Stomach (tissue), 9 donors: ENCODE data around the gene OR1J2. TPM values are rescaled to one million over a fixed set of nuclear protein-coding genes. Genes with fewer than 3 reads are reported as not detected.

Source experiments
- DNase-seq, 2 donors: peaks; one replicate each; pipeline versions ENCODE4 v3.0.0 to v3.0.0-alpha.2; 2013 to 2019
- H3K27ac ChIP-seq, 5 donors: fragments of 200-600 bp in 4 of 5; sonication (generic) in 4 of 5; one replicate each; pipeline ENCODE4 v1.5.1; 2013 to 2019; ENCODE audit warnings: mild to moderate bottlenecking in 1 of 5, moderate library complexity in 1 of 5
- H3K27me3 ChIP-seq, 3 donors: fragments of 200-600 bp; sonication (generic); one replicate each; pipeline ENCODE4 v1.5.1; 2017 to 2019; ENCODE audit warnings: mixed run types in 1 of 3
- H3K36me3 ChIP-seq, 4 donors: fragments of 200-600 bp; sonication (generic); 1 replicate in 3 of 4; 2 replicates in 1 of 4; pipeline ENCODE4 v1.5.1; 2016 to 2019
- H3K4me1 ChIP-seq, 4 donors: fragments of 200-600 bp; sonication (generic); one replicate each; pipeline ENCODE4 v1.5.1; 2016 to 2019
- H3K4me3 ChIP-seq, 4 donors: fragments of 200-600 bp; sonication (generic) in 3 of 4; one replicate each; pipeline ENCODE4 v1.5.1; 2016 to 2019; ENCODE audit warnings: mild to moderate bottlenecking in 1 of 4
- H3K9me3 ChIP-seq, 4 donors: fragments of 200-600 bp; sonication (generic); one replicate each; pipeline ENCODE4 v1.5.1; 2016 to 2019
- EP300 ChIP-seq: sonication (generic); formaldehyde crosslinking; IDR thresholded peaks from one replicate; pipeline ENCODE4 v1.6.1; 2017; ENCODE audit warnings: antibody characterized with exemption
- POLR2A ChIP-seq, 4 donors: fragments of 450-650 bp; IDR thresholded peaks; one replicate each; pipeline ENCODE4 v1.6.1; 2016; ENCODE audit warnings: antibody characterized with exemption in 4 of 4, control low read depth in 2 of 4, mild to moderate bottlenecking in 1 of 4, moderate library complexity in 1 of 4
- POLR2AphosphoS5 ChIP-seq, 3 donors: sonication (generic); formaldehyde crosslinking; IDR thresholded peaks; one replicate each; pipeline ENCODE4 v1.6.1; 2016; ENCODE audit warnings: antibody characterized with exemption in 3 of 3
- WGBS, 5 donors: extraction: QIAGEN DNeasy Blood & Tissue Kit in 3 of 5; methylation state at CpG; one replicate each; pipeline versions ENCODE4 v1.1.5 to v1.1.7; 2013 to 2018; 5-methylcytosine and 5-hydroxymethylcytosine counted together
- intact Hi-C: fragments of 100-400 bp; cut with DNase I; formaldehyde crosslinking; loops from one replicate; pipeline ENCODE4 v1.15.1; 2023; ENCODE audit warnings: low total_unique reads
- polyA plus RNA-seq, 3 donors: library from polyadenylated mRNA; stranded (reverse); fragments of 200-250 nt; gene quantifications; one replicate each; pipeline ENCODE4 v1.2.3, GENCODE V29; 2013
- total RNA-seq, 5 donors: library from RNA; depleted of rRNA; stranded (reverse); fragments of >200 nt; gene quantifications; one replicate each; pipeline versions ENCODE4 v1.1.0 to v1.2.3, GENCODE V29; 2014 to 2016
- TF ChIP-seq, protein P1 (sequence below), 7 experiments: fragments of 450-650 bp in 4 of 7; fragments of 200-600 bp in 3 of 7; sonication (generic) in 3 of 7; IDR thresholded peaks; one replicate each; pipeline ENCODE4 v1.5.1; 2016 to 2019; ENCODE audit warnings: antibody characterized with exemption in 7 of 7, control low read depth in 2 of 7, mild to moderate bottlenecking in 1 of 7
- donor health status: healthy with polysubstance abuse.
- donor health status: Bipolar disorder and iron deficiency.
- donor health status: healthy.

OR1J2 gene
- total and polyA plus RNA-seq, 8 donors, result 6.4 TPM; not detected in 7

DNA sequence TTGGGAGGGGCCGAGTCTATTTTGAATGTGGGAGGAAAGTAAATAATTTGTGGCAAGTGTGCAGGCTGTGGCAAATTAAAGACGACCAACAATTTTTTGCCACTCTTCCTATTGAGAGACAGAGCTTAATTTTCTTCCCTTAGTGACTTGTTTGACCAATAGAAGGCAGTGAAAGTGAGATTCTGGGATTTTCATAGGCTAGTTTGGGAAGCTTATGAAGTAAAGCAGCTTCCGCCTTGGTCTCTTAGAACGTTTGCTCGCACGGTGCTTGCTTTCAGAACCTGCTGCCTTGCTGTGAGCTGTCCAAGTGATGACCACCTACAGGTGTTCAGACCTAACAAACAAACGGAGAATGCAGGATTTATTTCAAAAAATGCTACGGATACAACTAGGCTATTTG is 35.6 kb downstream of the OR1J2 start:
- TF ChIP-seq POLR2A (IDR thresholded peaks at IDR 0.05) (no peak), POLR2AphosphoS5 (IDR thresholded peaks at IDR 0.05) (no peak), EP300 (no peak)
- TF ChIP-seq, protein P1, sequence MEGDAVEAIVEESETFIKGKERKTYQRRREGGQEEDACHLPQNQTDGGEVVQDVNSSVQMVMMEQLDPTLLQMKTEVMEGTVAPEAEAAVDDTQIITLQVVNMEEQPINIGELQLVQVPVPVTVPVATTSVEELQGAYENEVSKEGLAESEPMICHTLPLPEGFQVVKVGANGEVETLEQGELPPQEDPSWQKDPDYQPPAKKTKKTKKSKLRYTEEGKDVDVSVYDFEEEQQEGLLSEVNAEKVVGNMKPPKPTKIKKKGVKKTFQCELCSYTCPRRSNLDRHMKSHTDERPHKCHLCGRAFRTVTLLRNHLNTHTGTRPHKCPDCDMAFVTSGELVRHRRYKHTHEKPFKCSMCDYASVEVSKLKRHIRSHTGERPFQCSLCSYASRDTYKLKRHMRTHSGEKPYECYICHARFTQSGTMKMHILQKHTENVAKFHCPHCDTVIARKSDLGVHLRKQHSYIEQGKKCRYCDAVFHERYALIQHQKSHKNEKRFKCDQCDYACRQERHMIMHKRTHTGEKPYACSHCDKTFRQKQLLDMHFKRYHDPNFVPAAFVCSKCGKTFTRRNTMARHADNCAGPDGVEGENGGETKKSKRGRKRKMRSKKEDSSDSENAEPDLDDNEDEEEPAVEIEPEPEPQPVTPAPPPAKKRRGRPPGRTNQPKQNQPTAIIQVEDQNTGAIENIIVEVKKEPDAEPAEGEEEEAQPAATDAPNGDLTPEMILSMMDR (IDR thresholded peaks at IDR 0.05), result no peak
- H3K4me1 ChIP-seq, result no peaks in the 10 kb centered on the region
- H3K9me3 ChIP-seq, result no peaks in the 10 kb centered on the region
- H3K27ac ChIP-seq, result no peak overlapping the region
- WGBS, 5 donors, result 50 to 61% (median 56%) methylated on average over 8 of the region's 8 CpGs
- H3K27me3 ChIP-seq, result no peaks in the 10 kb centered on the region
- DNase-seq, result no peak
- no peaks in the 10 kb centered on the region for H3K36me3 ChIP-seq
- no peak overlapping the region for H3K4me3 ChIP-seq
- intact Hi-C loops, result no loop called here

DNA sequence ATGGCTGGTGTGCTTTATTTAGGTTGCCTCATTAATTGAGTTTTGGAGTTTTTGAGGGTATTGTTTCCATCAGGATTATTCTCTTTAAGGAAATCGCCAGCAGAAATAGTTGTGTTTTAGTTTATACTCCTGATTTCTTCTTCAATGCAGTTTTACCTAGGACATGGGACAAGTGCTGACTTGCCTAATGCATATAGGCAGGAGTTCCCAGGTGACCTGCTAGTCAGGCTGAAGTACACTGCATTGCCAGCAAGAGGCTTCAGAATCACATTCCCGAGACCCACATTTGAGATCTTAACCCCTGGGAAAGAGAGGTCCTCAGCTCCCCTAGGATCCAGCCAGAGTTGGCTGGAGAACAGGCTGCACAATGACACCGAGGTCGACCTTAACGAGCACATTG is 40.8 kb downstream of the OR1J2 start:
- TF ChIP-seq POLR2A (IDR thresholded peaks at IDR 0.05) (no peak), POLR2AphosphoS5 (IDR thresholded peaks at IDR 0.05) (no peak), EP300 (no peak)
- TF ChIP-seq, protein P1 (IDR thresholded peaks at IDR 0.05), result no peak
- 59 to 85% (median 74%) methylated on average over 5 of the region's 5 CpGs for WGBS, 5 donors
- DNase-seq, result no peak
- Histone ChIP-seq H3K27me3 (no peaks in the 10 kb centered on the region), H3K36me3 (no peaks in the 10 kb centered on the region), H3K4me1 (no peaks in the 10 kb centered on the region), H3K9me3 (no peaks in the 10 kb centered on the region), H3K4me3 (no peak overlapping the region), H3K27ac (no peak overlapping the region)
- intact Hi-C loops, result no loop called here

- Histone ChIP-seq H3K4me3 (no peak within 1 kb of the TSS), H3K27ac (no peak within 1 kb of the TSS), H3K4me1 (no peaks in the 10 kb centered on the region), H3K9me3 (no peaks in the 10 kb centered on the region), H3K27me3 (no peaks in the 10 kb centered on the region), H3K36me3 (no peaks in the 10 kb centered on the region)
- TF ChIP-seq EP300, result no peak
- TF ChIP-seq POLR2AphosphoS5 (IDR thresholded peaks at IDR 0.05), result no peak
- TF ChIP-seq POLR2A (IDR thresholded peaks at IDR 0.05), result no peak
- TF ChIP-seq, protein P1 (IDR thresholded peaks at IDR 0.05), result no peak
- WGBS, 5 donors, result 50 to 77% (median 60%) methylated on average over 2 of the region's 2 CpGs
- intact Hi-C loops, result no loop called here
- no peak for DNase-seq
Measured at GRCh38 chr9:122552812-122553211, 42.2 kb downstream of the OR1J2 start, which contains the start of gene OR1N2. TSS of gene OR1N2 (plus strand) at chr9:122553112. CDS start at chr9:122553212, 100 bp downstream.

Other genes starting within 250 kb of the OR1J2 start
- gene RBM18, start 246.0 kb upstream of the OR1J2 start, total RNA-seq, result 10 to 100 TPM in 1 of 5 donors, 1 to 10 TPM in 4; 1.8 to 13.6 (median 6.4) TPM
- 1 to 10 TPM; 6.0 to 9.4 (median 8.6) TPM for gene RBM18, start 246.0 kb upstream of the OR1J2 start, polyA plus RNA-seq
- gene MRRF, start 245.9 kb upstream of the OR1J2 start, total RNA-seq, result 10 to 100 TPM in 4 of 5 donors, 1 to 10 TPM in 1; 7.1 to 98.6 (median 38.7) TPM
- 10 to 100 TPM; 21.8 to 31.0 (median 21.8) TPM for gene MRRF, start 245.9 kb upstream of the OR1J2 start, polyA plus RNA-seq
- gene PTGS1, start 139.8 kb upstream of the OR1J2 start, total RNA-seq, result 10 to 100 TPM in 2 of 5 donors, 1 to 10 TPM in 3; 6.4 to 49.6 (median 8.1) TPM
- 10 to 100 TPM; 14.8 to 19.4 (median 15.4) TPM for gene PTGS1, start 139.8 kb upstream of the OR1J2 start, polyA plus RNA-seq
- not detected for gene OR1J1, start 32.9 kb upstream of the OR1J2 start, total RNA-seq
- gene OR1J1, start 32.9 kb upstream of the OR1J2 start, polyA plus RNA-seq, result not detected
- gene OR1J4, start 8.3 kb downstream of the OR1J2 start, total RNA-seq, result 1 to 10 TPM in 1 of 5 donors, not detected in 4; 3.3 TPM
- not detected for gene OR1J4, start 8.3 kb downstream of the OR1J2 start, polyA plus RNA-seq
- not detected for gene OR1N1, start 16.5 kb downstream of the OR1J2 start, total RNA-seq
- gene OR1N1, start 16.5 kb downstream of the OR1J2 start, polyA plus RNA-seq, result not detected
- gene OR1N2, start 42.3 kb downstream of the OR1J2 start, total RNA-seq, result not detected
- not detected for gene OR1N2, start 42.3 kb downstream of the OR1J2 start, polyA plus RNA-seq
- under 1 TPM in 1 of 5 donors, not detected in 4; 0.55 TPM for gene OR1L8, start 72.6 kb downstream of the OR1J2 start, total RNA-seq
- gene OR1L8, start 72.6 kb downstream of the OR1J2 start, polyA plus RNA-seq, result not detected
- not detected for gene OR1Q1, start 103.9 kb downstream of the OR1J2 start, total RNA-seq
- not detected for gene OR1Q1, start 103.9 kb downstream of the OR1J2 start, polyA plus RNA-seq
- gene OR1B1, start 146.8 kb downstream of the OR1J2 start, total RNA-seq, result under 1 TPM in 1 of 5 donors, not detected in 4; 0.73 TPM
- not detected for gene OR1B1, start 146.8 kb downstream of the OR1J2 start, polyA plus RNA-seq
- gene OR1L1, start 150.9 kb downstream of the OR1J2 start, total RNA-seq, result not detected
- not detected for gene OR1L1, start 150.9 kb downstream of the OR1J2 start, polyA plus RNA-seq
- gene OR1L3, start 164.3 kb downstream of the OR1J2 start, total RNA-seq, result not detected
- not detected for gene OR1L3, start 164.3 kb downstream of the OR1J2 start, polyA plus RNA-seq
- not detected for gene OR1L4, start 213.2 kb downstream of the OR1J2 start, total RNA-seq
- not detected for gene OR1L4, start 213.2 kb downstream of the OR1J2 start, polyA plus RNA-seq
- gene OR1L6, start 231.5 kb downstream of the OR1J2 start, total RNA-seq, result not detected
- not detected for gene OR1L6, start 231.5 kb downstream of the OR1J2 start, polyA plus RNA-seq